Vagina (tissue), 2 donors: ENCODE measurements around the gene DSG2.
"Not testable (repeated sequence)": the region's sequence is repeated elsewhere in the genome, so short reads cannot be mapped to it uniquely, and the experiment has no call there.

Experiments
- POLR2A ChIP-seq, 2 donors: fragments of 450-650 bp; IDR thresholded peaks; one replicate each; pipeline ENCODE4 v1.6.1; 2017; ENCODE audit warnings: antibody characterized with exemption in 2 of 2, mild to moderate bottlenecking in 2 of 2, moderate library complexity in 2 of 2
- POLR2AphosphoS5 ChIP-seq, 2 donors: sonication (generic); formaldehyde crosslinking; IDR thresholded peaks; one replicate each; pipeline ENCODE4 v1.9.0; 2017; ENCODE audit warnings: antibody characterized with exemption in 2 of 2, mild to moderate bottlenecking in 2 of 2, low read depth in 1 of 2; ENCODE audit not compliant: insufficient read depth in 1 of 2
- TF ChIP-seq, protein P1 (sequence below), 3 experiments: fragments of 450-650 bp in 2 of 3; fragments of 200-600 bp in 1 of 3; sonication (generic) in 1 of 3; IDR thresholded peaks; one replicate each; pipeline ENCODE4 v1.5.1; 2017 to 2019; ENCODE audit warnings: antibody characterized with exemption in 3 of 3, mild to moderate bottlenecking in 2 of 3, moderate library complexity in 2 of 3

DNA sequence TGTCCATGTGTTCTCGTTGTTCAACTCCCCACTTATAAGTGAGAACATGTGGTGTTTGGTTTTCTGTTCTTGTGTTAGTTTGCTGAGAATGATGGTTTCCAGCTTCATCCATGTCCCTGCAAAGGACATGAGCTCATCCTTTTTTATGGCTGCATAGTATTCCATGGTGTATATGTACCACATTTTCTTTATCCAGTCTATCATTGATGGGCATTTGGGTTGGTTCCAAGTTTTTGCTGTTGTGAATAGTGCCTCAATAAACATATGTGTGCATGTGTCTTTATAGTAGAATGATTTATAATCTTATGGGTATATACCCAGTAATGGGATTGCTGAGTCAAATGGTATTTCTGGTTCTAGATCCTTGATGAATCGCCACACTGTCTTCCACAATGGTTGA lies 9.1 kb downstream of the DSG2 start:
- TF ChIP-seq, protein P1, sequence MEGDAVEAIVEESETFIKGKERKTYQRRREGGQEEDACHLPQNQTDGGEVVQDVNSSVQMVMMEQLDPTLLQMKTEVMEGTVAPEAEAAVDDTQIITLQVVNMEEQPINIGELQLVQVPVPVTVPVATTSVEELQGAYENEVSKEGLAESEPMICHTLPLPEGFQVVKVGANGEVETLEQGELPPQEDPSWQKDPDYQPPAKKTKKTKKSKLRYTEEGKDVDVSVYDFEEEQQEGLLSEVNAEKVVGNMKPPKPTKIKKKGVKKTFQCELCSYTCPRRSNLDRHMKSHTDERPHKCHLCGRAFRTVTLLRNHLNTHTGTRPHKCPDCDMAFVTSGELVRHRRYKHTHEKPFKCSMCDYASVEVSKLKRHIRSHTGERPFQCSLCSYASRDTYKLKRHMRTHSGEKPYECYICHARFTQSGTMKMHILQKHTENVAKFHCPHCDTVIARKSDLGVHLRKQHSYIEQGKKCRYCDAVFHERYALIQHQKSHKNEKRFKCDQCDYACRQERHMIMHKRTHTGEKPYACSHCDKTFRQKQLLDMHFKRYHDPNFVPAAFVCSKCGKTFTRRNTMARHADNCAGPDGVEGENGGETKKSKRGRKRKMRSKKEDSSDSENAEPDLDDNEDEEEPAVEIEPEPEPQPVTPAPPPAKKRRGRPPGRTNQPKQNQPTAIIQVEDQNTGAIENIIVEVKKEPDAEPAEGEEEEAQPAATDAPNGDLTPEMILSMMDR (IDR thresholded peaks at IDR 0.05): not testable (repeated sequence)
- not testable (repeated sequence) for TF ChIP-seq POLR2AphosphoS5 (IDR thresholded peaks at IDR 0.05; ENCODE audit: insufficient read depth in 1 of 2, low read depth in 1 of 2); POLR2A (IDR thresholded peaks at IDR 0.05)
